Neuronal stem cell (in vitro differentiated cells): ENCODE results near the gene NLGN3.

Experiments used
- DNase-seq: peaks from one replicate; pipeline ENCODE4 v3.0.0-alpha.2; 2013; ENCODE audit warnings: low spot score
- H2AFZ ChIP-seq: one replicate; pipeline ENCODE4 v1.6.1; 2013; ENCODE audit warnings: mild to moderate bottlenecking, low read length, inconsistent platforms
- H2AK5ac ChIP-seq: 2 replicates; pipeline ENCODE4 v1.6.1; 2013; ENCODE audit warnings: low read depth, mild to moderate bottlenecking, inconsistent platforms, low read length, moderate library complexity, mixed read lengths
- H2BK120ac ChIP-seq: 2 replicates; pipeline ENCODE4 v1.6.1; 2013; ENCODE audit warnings: low read depth, mild to moderate bottlenecking, inconsistent platforms, low read length, moderate library complexity, mixed read lengths
- H2BK12ac ChIP-seq: one replicate; pipeline ENCODE4 v1.6.1; 2013; ENCODE audit warnings: low read length, inconsistent platforms
- H2BK15ac ChIP-seq: 2 replicates; pipeline ENCODE4 v1.6.1; 2013; ENCODE audit warnings: mild to moderate bottlenecking, low read length, inconsistent platforms, mixed read lengths
- H2BK5ac ChIP-seq: one replicate; pipeline ENCODE4 v1.6.1; 2013; ENCODE audit warnings: inconsistent platforms, mild to moderate bottlenecking, low read length, moderate library complexity
- H3K14ac ChIP-seq: one replicate; pipeline ENCODE4 v1.6.1; 2013; ENCODE audit warnings: low read length, inconsistent platforms
- H3K18ac ChIP-seq: 2 replicates; pipeline ENCODE4 v1.6.1; 2013; ENCODE audit warnings: low read length, inconsistent platforms
- H3K23ac ChIP-seq: 2 replicates; pipeline ENCODE4 v1.6.1; 2013; ENCODE audit warnings: low read depth, mild to moderate bottlenecking, mixed read lengths, low read length, inconsistent platforms; ENCODE audit not compliant: poor library complexity
- H3K27ac ChIP-seq: replicated peaks from 3 replicates; pipeline ENCODE4 v1.5.1; 2013; ENCODE audit warnings: low read length, inconsistent platforms
- H3K27me3 ChIP-seq, 3 experiments: 2 replicates each; pipeline ENCODE4 v1.6.1; 2013; ENCODE audit warnings: low read length in 3 of 3, mild to moderate bottlenecking in 2 of 3, inconsistent platforms in 1 of 3, low read depth in 1 of 3, mixed read lengths in 1 of 3, moderate library complexity in 1 of 3; ENCODE audit not compliant: control insufficient read depth in 3 of 3, insufficient read depth in 3 of 3
- H3K36me3 ChIP-seq, 2 donors: replicated peaks in 1 of 2; 2 replicates each; pipeline ENCODE4 v1.6.1; 2013; ENCODE audit warnings: low read length in 2 of 2; ENCODE audit not compliant: control insufficient read depth in 2 of 2, insufficient read depth in 2 of 2
- H3K4ac ChIP-seq: 2 replicates; pipeline ENCODE4 v1.6.1; 2013; ENCODE audit warnings: inconsistent platforms, mild to moderate bottlenecking, low read length, moderate library complexity
- H3K4me1 ChIP-seq, 2 donors: 1 replicate in 1 of 2; 2 replicates in 1 of 2; pipeline ENCODE4 v1.6.1; 2013; ENCODE audit warnings: low read length in 2 of 2, low read depth in 1 of 2; ENCODE audit not compliant: control insufficient read depth in 2 of 2, insufficient read depth in 1 of 2
- H3K4me2 ChIP-seq: one replicate; pipeline ENCODE4 v1.6.1; 2013; ENCODE audit warnings: mild to moderate bottlenecking, low read length, inconsistent platforms; ENCODE audit not compliant: insufficient read depth, poor library complexity, severe bottlenecking
- H3K4me3 ChIP-seq, 2 donors: 2 replicates each; pipeline ENCODE4 v1.5.1; 2013; ENCODE audit warnings: low read length in 2 of 2, mild to moderate bottlenecking in 2 of 2, inconsistent platforms in 1 of 2, moderate library complexity in 1 of 2
- H3K79me1 ChIP-seq: one replicate; pipeline ENCODE4 v1.6.1; 2013; ENCODE audit warnings: low read depth, mild to moderate bottlenecking, inconsistent platforms, low read length, moderate library complexity
- H3K9ac ChIP-seq: one replicate; pipeline ENCODE4 v1.6.1; 2013; ENCODE audit warnings: mild to moderate bottlenecking, low read depth, low read length, inconsistent platforms; ENCODE audit not compliant: poor library complexity
- H3K9me3 ChIP-seq, 2 donors: replicated peaks in 1 of 2; 2 replicates each; pipeline versions ENCODE3 to v1.6.1; 2013; ENCODE audit warnings: low read length in 2 of 2, mild to moderate bottlenecking in 2 of 2, inconsistent platforms in 1 of 2, low read depth in 1 of 2, mixed read lengths in 1 of 2, moderate library complexity in 1 of 2; ENCODE audit not compliant: control insufficient read depth in 2 of 2, insufficient read depth in 1 of 2
- H4K8ac ChIP-seq: one replicate; pipeline ENCODE4 v1.6.1; 2013; ENCODE audit warnings: low read depth, mild to moderate bottlenecking, inconsistent platforms, low read length, moderate library complexity
- H4K91ac ChIP-seq: one replicate; pipeline ENCODE4 v1.6.1; 2013; ENCODE audit warnings: low read length, low read depth, mild to moderate bottlenecking, inconsistent platforms; ENCODE audit not compliant: poor library complexity
- WGBS, 2 donors: extraction: QIAGEN DNeasy Blood & Tissue Kit; methylation state at CpG; one replicate each; pipeline ENCODE4 v1.1.7; 2013; ENCODE audit warnings: missing lambda C conversion rate in 2 of 2, mixed read lengths in 1 of 2; ENCODE audit not compliant: insufficient read length in 2 of 2, insufficient replicate concordance in 1 of 2; ENCODE audit errors: extremely low coverage in 2 of 2; 5-methylcytosine and 5-hydroxymethylcytosine counted together

NLGN3 gene

DNA sequence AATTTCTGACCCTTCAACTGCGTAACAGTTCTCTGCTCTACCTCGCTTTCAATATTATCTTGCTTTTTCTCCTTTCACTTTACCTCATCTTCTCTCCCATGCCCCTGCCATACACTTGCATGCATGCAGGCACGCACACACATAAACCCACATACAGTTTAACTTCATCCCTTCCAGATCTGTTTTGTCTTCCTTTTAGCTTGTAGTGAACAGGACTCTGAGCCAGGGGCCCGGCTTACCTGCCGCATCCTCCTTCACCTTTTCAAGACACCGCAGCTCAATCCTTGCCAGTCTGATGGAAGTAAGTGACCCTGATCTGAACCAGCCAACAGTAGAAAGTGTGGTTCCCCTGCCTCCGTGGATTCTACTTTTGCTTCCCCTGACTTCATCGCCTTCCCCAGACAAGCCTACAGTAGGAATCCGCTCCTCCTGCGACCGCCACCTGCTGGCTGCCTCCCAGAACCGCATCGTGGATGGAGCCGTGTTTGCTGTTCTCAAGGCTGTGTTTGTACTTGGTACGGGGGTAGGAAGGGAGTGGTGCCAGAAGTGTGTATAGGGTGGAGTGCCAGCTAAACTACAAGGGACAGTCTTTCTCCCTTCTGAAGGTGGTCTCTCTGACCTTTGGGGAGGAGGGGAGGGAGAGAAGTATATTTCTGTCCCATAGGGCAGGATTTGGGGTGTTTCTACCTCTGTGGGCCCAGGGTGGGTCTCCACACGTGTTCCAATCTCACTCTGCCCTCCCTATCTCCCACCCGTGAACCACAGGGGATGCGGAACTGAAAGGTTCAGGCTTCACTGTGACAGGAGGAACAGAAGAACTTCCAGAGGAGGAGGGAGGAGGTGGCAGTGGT lies 15.5 kb upstream of the NLGN3 start:
- no peak overlapping the region for H3K27ac ChIP-seq
- H3K14ac ChIP-seq: no peak overlapping the region
- no peak overlapping the region for H2BK15ac ChIP-seq
- H3K18ac ChIP-seq: no peak overlapping the region
- peaks cover 0 to 3% of the 10 kb centered on the region in 2 donors for H3K4me1 ChIP-seq
- H2AFZ ChIP-seq: no peak overlapping the region
- H3K23ac ChIP-seq: no peak overlapping the region
- no CpG with 5 or more reads among the region's 18 CpGs for WGBS, 2 donors
- no peak overlapping the region for H2BK120ac ChIP-seq
- no peak for DNase-seq
- no peak overlapping the region for H3K4ac ChIP-seq
- H3K9ac ChIP-seq: no peak overlapping the region
- no peak overlapping the region for H4K91ac ChIP-seq
- H3K4me3 ChIP-seq: no peak overlapping the region
- H2AK5ac ChIP-seq: no peak overlapping the region
- no peak overlapping the region for H4K8ac ChIP-seq
- no peak overlapping the region for H3K4me2 ChIP-seq
- peaks cover 2% of the 10 kb centered on the region for H3K79me1 ChIP-seq
- H3K36me3 ChIP-seq: peaks cover 62 to 91% of the 10 kb centered on the region in 2 donors
- no peak overlapping the region for H2BK5ac ChIP-seq
- no peaks in the 10 kb centered on the region for H3K9me3 ChIP-seq
- no peak overlapping the region for H2BK12ac ChIP-seq
- H3K27me3 ChIP-seq: no peaks in the 10 kb centered on the region

DNA sequence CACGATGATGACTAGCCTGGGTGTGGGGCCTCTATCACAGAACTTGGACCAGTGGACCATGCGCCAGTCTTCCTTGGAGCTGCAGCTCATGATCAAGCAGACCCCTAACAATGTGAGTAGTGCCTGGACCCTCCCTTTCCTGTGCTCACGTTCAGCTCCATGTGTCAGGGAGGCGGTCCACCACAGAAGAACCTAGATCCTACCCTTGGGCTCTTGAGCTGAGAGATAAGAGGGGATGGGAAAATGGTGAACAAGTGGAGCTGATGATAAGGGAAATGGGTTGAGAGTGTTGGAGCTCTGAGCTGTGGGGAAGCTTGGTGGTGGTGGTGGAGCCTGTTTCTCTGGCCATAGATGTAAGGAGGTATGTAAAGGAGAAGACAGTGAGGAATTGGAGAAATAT lies 13.1 kb upstream of the NLGN3 start:
- no peak overlapping the region for H2AFZ ChIP-seq
- H3K9me3 ChIP-seq: no peaks in the 10 kb centered on the region
- WGBS, 2 donors: no CpG with 5 or more reads among the region's 4 CpGs
- no peak overlapping the region for H3K27ac ChIP-seq
- H3K18ac ChIP-seq: no peak overlapping the region
- no peaks in the 10 kb centered on the region for H3K27me3 ChIP-seq
- no peak overlapping the region for H2BK5ac ChIP-seq
- H3K4me1 ChIP-seq: peaks cover 0 to 3% of the 10 kb centered on the region in 2 donors
- H3K4me2 ChIP-seq: no peak overlapping the region
- no peak overlapping the region for H3K4me3 ChIP-seq
- no peak overlapping the region for H2BK12ac ChIP-seq
- peaks cover 49 to 92% of the 10 kb centered on the region in 2 donors for H3K36me3 ChIP-seq
- H3K79me1 ChIP-seq: peaks cover 5% of the 10 kb centered on the region
- no peak overlapping the region for H4K8ac ChIP-seq
- no peak overlapping the region for H4K91ac ChIP-seq
- H3K14ac ChIP-seq: no peak overlapping the region
- no peak overlapping the region for H3K9ac ChIP-seq
- no peak overlapping the region for H2BK120ac ChIP-seq
- H3K23ac ChIP-seq: no peak overlapping the region
- H2AK5ac ChIP-seq: no peak overlapping the region
- H3K4ac ChIP-seq: no peak overlapping the region
- no peak for DNase-seq
- no peak overlapping the region for H2BK15ac ChIP-seq

DNA sequence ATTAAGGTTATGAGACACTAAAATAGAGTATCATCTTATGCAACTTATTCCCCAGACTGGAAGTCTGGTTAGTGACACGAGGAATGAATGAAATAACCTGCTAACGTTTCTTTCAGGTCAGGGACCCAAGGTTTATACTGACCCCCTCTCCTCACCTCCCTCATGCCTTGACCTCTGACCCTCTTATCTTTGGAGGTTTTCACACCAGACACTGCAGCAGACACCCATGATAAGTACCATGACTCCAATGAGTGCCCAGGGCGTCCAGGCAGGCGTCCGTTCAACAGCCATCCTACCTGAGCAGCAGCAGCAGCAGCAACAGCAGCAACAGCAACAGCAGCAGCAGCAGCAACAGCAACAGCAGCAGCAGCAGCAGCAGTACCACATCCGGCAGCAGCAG lies 4.2 kb upstream of the NLGN3 start:
- peaks cover 22 to 71% of the 10 kb centered on the region in 2 donors for H3K36me3 ChIP-seq
- no peak overlapping the region for H4K8ac ChIP-seq
- no peak overlapping the region for H3K23ac ChIP-seq
- H3K27ac ChIP-seq: no peak overlapping the region
- H3K27me3 ChIP-seq: no peaks in the 10 kb centered on the region
- H2BK5ac ChIP-seq: no peak overlapping the region
- H2AK5ac ChIP-seq: no peak overlapping the region
- no peak overlapping the region for H4K91ac ChIP-seq
- no peaks in the 10 kb centered on the region for H3K79me1 ChIP-seq
- no peak overlapping the region for H3K4me3 ChIP-seq
- H2BK15ac ChIP-seq: no peak overlapping the region
- no peak overlapping the region for H2BK120ac ChIP-seq
- H3K4ac ChIP-seq: no peak overlapping the region
- H3K14ac ChIP-seq: no peak overlapping the region
- no peaks in the 10 kb centered on the region for H3K9me3 ChIP-seq
- H3K18ac ChIP-seq: no peak overlapping the region
- no peak overlapping the region for H2AFZ ChIP-seq
- no peak overlapping the region for H2BK12ac ChIP-seq
- H3K4me2 ChIP-seq: no peak overlapping the region
- no peak overlapping the region for H3K9ac ChIP-seq
- DNase-seq: no peak
- WGBS, 2 donors: no CpG with 5 or more reads among the region's 6 CpGs
- H3K4me1 ChIP-seq: peaks cover 1 to 2% of the 10 kb centered on the region in 2 donors

DNA sequence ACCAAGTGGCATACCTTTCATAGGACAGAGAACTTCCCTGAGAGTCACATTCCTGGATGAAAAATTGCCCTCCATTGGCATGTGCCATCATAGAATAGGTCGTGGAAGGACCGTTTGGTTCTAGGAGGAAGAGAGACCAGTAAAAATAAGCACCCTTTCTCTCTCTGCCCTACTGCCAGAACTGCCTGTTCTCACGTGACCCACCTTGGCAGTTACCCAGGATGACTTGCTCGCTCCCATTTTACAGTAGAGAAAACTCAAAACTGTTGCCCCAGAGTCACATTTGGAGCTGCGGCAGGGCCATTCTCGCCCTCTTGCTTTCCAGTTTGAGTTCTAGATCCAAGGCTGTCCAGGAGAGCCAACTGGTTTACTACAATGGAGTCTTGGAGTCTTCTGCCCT lies 1.1 kb upstream of the NLGN3 start:
- Histone ChIP-seq H2BK120ac (no peak overlapping the region), H3K36me3 (peaks cover 8 to 40% of the 10 kb centered on the region in 2 donors), H2AK5ac (no peak overlapping the region), H3K4me2 (no peak overlapping the region), H4K8ac (no peak overlapping the region), H3K79me1 (peaks cover 8% of the 10 kb centered on the region), H3K23ac (no peak overlapping the region), H3K9me3 (no peaks in the 10 kb centered on the region), H4K91ac (no peak overlapping the region), H3K18ac (no peak overlapping the region), H3K9ac (no peak overlapping the region), H3K4me3 (no peak overlapping the region), H2BK5ac (no peak overlapping the region), H2BK12ac (no peak overlapping the region), H3K4me1 (peaks cover 8 to 13% of the 10 kb centered on the region in 2 donors), H3K14ac (no peak overlapping the region), H3K27me3 (no peaks in the 10 kb centered on the region), H2AFZ (no peak overlapping the region), H3K4ac (no peak overlapping the region), H3K27ac (no peak overlapping the region), H2BK15ac (no peak overlapping the region)
- WGBS, 2 donors: no CpG with 5 or more reads among the region's 6 CpGs
- DNase-seq: no peak
